GM12878 (cell line): ENCODE results near the gene FKBP2. TPM values are rescaled to one million over a fixed set of nuclear protein-coding genes. Genes with fewer than 3 reads are reported as not detected.

Experiments used
- CEBPZ ChIP-seq: fragments of 150-350 bp; IDR thresholded peaks from 2 replicates; pipeline ENCODE4 v1.6.1; 2016; ENCODE audit warnings: low read depth, low read length
- EGR1 ChIP-seq, 2 experiments: IDR thresholded peaks; 1 replicate in 1 of 2; 2 replicates in 1 of 2; pipeline ENCODE4 v1.6.1; 2011 to 2012; ENCODE audit warnings: low read depth in 2 of 2, low read length in 2 of 2, borderline replicate concordance in 1 of 2, mild to moderate bottlenecking in 1 of 2, moderate library complexity in 1 of 2
- MLLT1 ChIP-seq: fragments of 450-650 bp; IDR thresholded peaks from 2 replicates; pipeline ENCODE4 v1.6.1; 2016; ENCODE audit warnings: mild to moderate bottlenecking
- PKNOX1 ChIP-seq: fragments of 450-650 bp; IDR thresholded peaks from 2 replicates; pipeline ENCODE4 v1.6.1; 2016; ENCODE audit warnings: mild to moderate bottlenecking
- RAD51 ChIP-seq: fragments of 450-650 bp; IDR thresholded peaks from 2 replicates; pipeline ENCODE4 v1.6.1; 2016; ENCODE audit warnings: moderate library complexity, mild to moderate bottlenecking, inconsistent platforms
- RELB ChIP-seq: fragments of 450-650 bp; IDR thresholded peaks from 2 replicates; pipeline ENCODE4 v1.6.1; 2017; ENCODE audit warnings: low read depth, mild to moderate bottlenecking, moderate library complexity
- SREBF1 ChIP-seq: IDR thresholded peaks from 2 replicates; pipeline ENCODE4 v1.6.1; 2012; ENCODE audit warnings: mild to moderate bottlenecking, low read length
- ZBTB33 ChIP-seq: fragments of 450-650 bp; IDR thresholded peaks from 2 replicates; pipeline ENCODE4 v1.6.1; 2017; ENCODE audit warnings: mild to moderate bottlenecking
- ZBTB40 ChIP-seq: fragments of 450-650 bp; IDR thresholded peaks from 2 replicates; pipeline ENCODE4 v1.6.1; 2016; ENCODE audit warnings: mild to moderate bottlenecking, moderate library complexity, borderline replicate concordance
- polyA plus RNA-seq, 11 experiments: library from polyadenylated mRNA; depleted of rRNA in 4 of 11; unstranded in 6 of 11; stranded (reverse) in 5 of 11; fragments of >200 nt; fragmentation: Nextera tagmentation in 4 of 11; fragmentation: Illumina TruSeq in 1 of 11; extraction: Ambion mirVana in 4 of 11; extraction: Trizol in 1 of 11; gene quantifications; 1 replicate in 1 of 11; 2 replicates in 10 of 11; pipeline versions ENCODE4 v1.2.1 to v1.2.3, GENCODE V29; 2011 to 2016; ENCODE audit warnings: inconsistent platforms in 2 of 11, missing spikeins in 2 of 11, low read depth in 1 of 11
- total RNA-seq, 4 experiments: library from RNA; depleted of rRNA in 3 of 4; stranded (reverse); fragments of >200 nt in 3 of 4; fragmentation: Illumina TruSeq in 1 of 4; extraction: Trizol in 1 of 4; gene quantifications; 2 replicates each; pipeline versions ENCODE4 v1.2.1 to v1.2.3, GENCODE V29; 2013 to 2021

Gene FKBP2
- total and polyA plus RNA-seq, 10 of the 15 experiments (the other 5 are each of a cell fraction or from before 2014, with no cell fraction given) = 1.8 to 99.7 (median 39.5) TPM

- TF ChIP-seq ZBTB33 = no peak
- no peak for TF ChIP-seq SREBF1
- TF ChIP-seq EGR1 (IDR thresholded peaks at IDR 0.05; ENCODE audit: borderline replicate concordance in 1 of 2, low read depth in 2 of 2, low read length in 2 of 2) = peak in 1 of 2 experiments; percentile 57; a peak in 2 of 3 replicates
- TF ChIP-seq PKNOX1 = no peak
- TF ChIP-seq MLLT1 = no peak
- no peak for TF ChIP-seq RAD51
- no peak for TF ChIP-seq CEBPZ
- 0 out of 2 replicates have a peak, but pooled peaks have one; percentile 35 for TF ChIP-seq ZBTB40
- TF ChIP-seq RELB = no peak
Measured at GRCh38 chr11:64246871-64247728, 6.2 kb downstream of the FKBP2 start, which contains the start of gene PPP1R14B (continued).
